Measurements from ENCODE around the gene EIPR1. TPM values are rescaled to one million over a fixed set of nuclear protein-coding genes. Genes with fewer than 3 reads are reported as not detected.

EIPR1 gene
- total and polyA plus RNA-seq, 10 of the 15 experiments (the other 5 are each of a cell fraction or from before 2014, with no cell fraction given): 23.6 to 61.2 (median 42.2) TPM

DNA sequence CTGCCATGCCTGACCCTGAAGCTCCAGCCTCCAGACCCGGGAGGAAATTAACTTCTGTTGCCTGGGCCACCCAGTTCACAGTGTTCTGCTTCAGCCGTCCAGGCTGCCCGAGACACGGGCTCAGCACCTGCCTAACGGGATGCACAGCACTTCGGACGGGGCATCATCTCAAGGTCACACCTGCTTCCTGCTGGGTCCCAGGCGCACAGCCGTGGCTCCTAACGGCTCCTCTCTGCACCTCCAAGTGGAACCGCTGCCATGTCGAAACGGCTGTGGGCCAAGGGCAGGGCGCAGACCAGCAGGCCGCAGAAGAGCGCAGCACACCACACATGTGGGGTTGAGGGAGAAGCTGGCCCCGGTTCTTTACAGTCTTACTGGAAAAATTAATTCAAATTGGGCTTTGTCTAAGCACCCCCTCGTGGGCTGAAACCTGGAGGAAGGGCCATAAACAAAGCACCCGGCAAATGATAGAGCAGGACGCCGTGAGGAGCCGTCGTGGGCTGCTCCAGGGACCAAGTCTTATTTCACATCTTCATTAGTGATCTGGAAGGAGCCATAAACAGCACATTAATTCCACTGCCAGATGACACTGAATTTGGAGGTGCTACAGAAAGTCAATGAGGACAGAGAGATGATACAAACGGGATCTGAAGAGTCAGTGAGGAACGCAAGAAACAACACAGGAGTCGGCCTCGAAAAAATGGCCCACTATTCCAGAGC lies 59.6 kb downstream of the EIPR1 start (continued):
- TF ChIP-seq ZNF592 (IDR thresholded peaks at IDR 0.05) (no peak), ZNF217 (IDR thresholded peaks at IDR 0.05) (no peak), SMC3 (IDR thresholded peaks at IDR 0.05; ENCODE audit: borderline replicate concordance, low read length) (no peak), RFX5 (IDR thresholded peaks at IDR 0.05; ENCODE audit: low read depth, low read length) (no peak), SMAD5 (IDR thresholded peaks at IDR 0.05; ENCODE audit: low read depth) (no peak), ESRRA (IDR thresholded peaks at IDR 0.05; ENCODE audit: low read length) (no peak)

DNA sequence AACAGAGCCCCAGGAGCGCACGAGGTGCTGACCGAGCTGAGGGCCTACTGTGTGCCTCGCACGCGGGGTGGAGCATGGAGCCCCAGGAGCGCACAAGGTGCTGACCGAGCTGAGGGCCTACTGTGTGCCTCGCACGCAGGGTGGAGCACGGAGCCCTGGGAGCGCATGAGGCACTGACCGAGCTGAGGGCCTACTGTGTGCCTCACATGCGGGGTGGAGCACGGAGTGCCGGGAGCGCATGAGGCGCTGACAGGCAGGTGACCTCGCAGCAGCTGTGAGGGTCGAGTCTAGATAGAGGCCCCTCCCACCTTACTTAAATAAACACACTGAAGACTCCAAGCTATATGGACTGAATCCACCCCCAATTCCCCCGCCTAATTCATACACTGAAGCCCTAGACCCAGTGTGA lies 60.3 kb downstream of the EIPR1 start:
- Histone ChIP-seq H3K36me3 (ENCODE audit: control insufficient read depth in 2 of 2, insufficient read depth in 2 of 2, low read length in 1 of 2) (peaks cover 0 to 7% of the 10 kb centered on the region in 2 experiments; a peak in 3 of 4 replicates), H3K27ac (ENCODE audit: control insufficient read depth, insufficient read depth) (no peak overlapping the region), H2AFZ (ENCODE audit: control insufficient read depth, low read depth, low read length) (no peak overlapping the region), H3K4me1 (ENCODE audit: control insufficient read depth, insufficient read depth, low read length) (no peaks in the 10 kb centered on the region), H3K79me2 (ENCODE audit: control insufficient read depth, insufficient read depth, low read length) (no peaks in the 10 kb centered on the region), H3K4me3 (no peak overlapping the region), H3K9me3 (replicated peaks; ENCODE audit: control insufficient read depth, insufficient read depth, low read length) (no peaks in the 10 kb centered on the region), H3K9ac (ENCODE audit: control insufficient read depth, insufficient read depth, low read length) (no peak overlapping the region), H3K4me2 (ENCODE audit: control insufficient read depth, insufficient read depth) (no peak overlapping the region), H3K27me3 (replicated peaks in 1 of 2; ENCODE audit: control insufficient read depth in 2 of 2, insufficient read depth in 2 of 2, low read length in 1 of 2) (no peaks in the 10 kb centered on the region), H4K20me1 (ENCODE audit: control insufficient read depth, insufficient read depth) (no peaks in the 10 kb centered on the region; the same call in 1 of the 2 replicates)
- in situ Hi-C loops (cut with MboI): no loop called here
- no peak for ATAC-seq
- ChIA-PET RAD21 (ENCODE audit: unreplicated experiment) (no interaction called here), POLR2A (no interaction called here), CTCF (no interaction called here), SMC1A (ENCODE audit: uncharacterized antibody, unreplicated experiment) (no interaction called here)
- FAIRE-seq: no peak
- no peak for DNase-seq (ENCODE audit: low read depth, low spot score)
- WGBS (ENCODE audit: insufficient coverage, insufficient replicate concordance, low lambda C conversion rate, missing lambda C conversion rate): 94% methylated on average over 20 of the region's 21 CpGs
- intact Hi-C loops (cut with micrococcal nuclease; ENCODE audit: unreplicated experiment): no loop called here
- BruUV-seq (replicated peaks): no TSS peak
- TF ChIP-seq NFYA (IDR thresholded peaks at IDR 0.05; ENCODE audit: borderline replicate concordance, low read depth, low read length) (no peak), SUPT20H (IDR thresholded peaks at IDR 0.05; ENCODE audit: borderline replicate concordance, control insufficient read depth, low read depth, low read length) (no peak), ESRRA (IDR thresholded peaks at IDR 0.05; ENCODE audit: low read length) (no peak), GABPA (IDR thresholded peaks at IDR 0.05; ENCODE audit: low read depth) (no peak), SIN3A (IDR thresholded peaks at IDR 0.05; ENCODE audit: low read depth, low read length) (no peak), ZBED1 (IDR thresholded peaks at IDR 0.05; ENCODE audit: borderline replicate concordance) (no peak), ZNF687 (IDR thresholded peaks at IDR 0.05) (no peak)
- TF ChIP-seq, protein P1, sequence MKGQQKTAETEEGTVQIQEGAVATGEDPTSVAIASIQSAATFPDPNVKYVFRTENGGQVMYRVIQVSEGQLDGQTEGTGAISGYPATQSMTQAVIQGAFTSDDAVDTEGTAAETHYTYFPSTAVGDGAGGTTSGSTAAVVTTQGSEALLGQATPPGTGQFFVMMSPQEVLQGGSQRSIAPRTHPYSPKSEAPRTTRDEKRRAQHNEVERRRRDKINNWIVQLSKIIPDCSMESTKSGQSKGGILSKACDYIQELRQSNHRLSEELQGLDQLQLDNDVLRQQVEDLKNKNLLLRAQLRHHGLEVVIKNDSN (IDR thresholded peaks at IDR 0.05; ENCODE audit: borderline replicate concordance, extremely low read length, insufficient read depth, low read depth, low read length): no peak
